NB4 (cell line): ENCODE results near the gene TMEM247.

Source experiments
- CTCF ChIP-seq: IDR thresholded peaks from one replicate; pipeline ENCODE4 v1.5.1; 2012; ENCODE audit warnings: low read depth, low read length
- MYC ChIP-seq: IDR thresholded peaks from 2 replicates; pipeline ENCODE4 v1.6.1; 2011; ENCODE audit warnings: low read depth, low read length
- POLR2A ChIP-seq: IDR thresholded peaks from 2 replicates; pipeline ENCODE4 v1.6.1; 2011; ENCODE audit warnings: mild to moderate bottlenecking; ENCODE audit not compliant: insufficient read length; ENCODE audit errors: extremely low read depth
- TF ChIP-seq, protein P1 (sequence below): IDR thresholded peaks from 2 replicates; pipeline ENCODE4 v1.6.1; 2011; ENCODE audit warnings: low read depth, low read length

DNA sequence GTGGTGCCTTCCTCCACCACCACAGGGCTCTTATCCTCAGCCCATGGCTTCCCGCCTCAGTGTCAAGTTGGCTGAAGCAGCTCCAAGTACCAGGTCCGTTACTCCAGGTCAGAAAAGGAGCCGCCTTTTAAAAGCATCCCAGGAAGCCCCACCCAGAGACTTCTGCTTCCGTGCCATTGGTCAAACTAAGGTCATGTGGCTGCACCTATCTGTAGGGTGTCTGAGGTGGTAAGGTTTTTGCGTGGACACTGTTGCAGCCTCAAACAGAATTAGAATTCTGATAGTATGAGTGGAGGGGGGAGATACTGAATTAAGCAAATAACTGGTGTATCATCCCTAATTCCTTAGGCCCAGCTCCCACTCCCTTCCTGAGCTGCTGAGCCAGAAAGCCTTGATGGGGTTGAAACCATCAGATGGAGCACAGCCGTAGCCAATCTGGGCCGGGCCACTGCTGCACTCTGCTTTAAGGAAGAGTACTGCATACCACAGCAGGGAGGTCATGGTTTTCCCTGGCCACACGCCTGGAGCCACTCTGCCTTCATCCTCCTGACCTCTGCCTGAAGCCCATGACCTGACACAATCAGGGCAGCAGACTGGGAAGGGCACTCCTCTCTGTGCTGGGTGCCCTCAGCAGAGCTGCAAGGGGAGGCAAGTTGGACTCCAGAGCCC is 8.4 kb downstream of the TMEM247 start:
- TF ChIP-seq CTCF (no peak), MYC (no peak), POLR2A (no peak)
- TF ChIP-seq, protein P1, sequence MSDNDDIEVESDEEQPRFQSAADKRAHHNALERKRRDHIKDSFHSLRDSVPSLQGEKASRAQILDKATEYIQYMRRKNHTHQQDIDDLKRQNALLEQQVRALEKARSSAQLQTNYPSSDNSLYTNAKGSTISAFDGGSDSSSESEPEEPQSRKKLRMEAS: no peak
